HG03521 (cell line): ENCODE data around the gene GK2.

Source experiments
- ATAC-seq: cut with Tn5 transposase; IDR thresholded peaks from one replicate; pipeline ENCODE4 v1.9.1; 2021; ENCODE audit warnings: mild to moderate bottlenecking, moderate library complexity; ENCODE audit not compliant: unreplicated experiment

GK2 gene

DNA sequence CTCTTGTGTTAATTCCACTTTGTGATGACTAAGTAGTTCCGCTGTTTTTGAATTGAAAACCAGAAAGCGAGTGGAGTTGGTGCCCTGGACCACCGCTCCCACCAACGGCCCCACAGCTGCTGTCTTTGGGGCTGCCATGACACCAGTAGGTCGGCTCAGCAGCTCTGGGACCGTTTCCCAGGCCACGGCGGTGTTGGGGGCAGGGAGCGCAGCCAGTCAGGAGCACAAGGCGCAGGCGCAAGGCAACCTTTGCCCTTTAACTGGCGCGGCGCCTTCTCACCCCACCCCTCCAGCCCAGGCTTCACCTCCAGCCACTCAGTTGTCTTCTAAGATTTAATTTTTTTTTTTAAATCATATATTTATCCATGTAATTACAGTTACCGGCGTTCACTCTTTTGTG, at the start of gene GK2:
Gene GK2 (minus strand): TSS at position 166 of the 400 bp plus-strand sequence. CDS start 28 bp downstream, at position 138.
- ATAC-seq: no peak

DNA sequence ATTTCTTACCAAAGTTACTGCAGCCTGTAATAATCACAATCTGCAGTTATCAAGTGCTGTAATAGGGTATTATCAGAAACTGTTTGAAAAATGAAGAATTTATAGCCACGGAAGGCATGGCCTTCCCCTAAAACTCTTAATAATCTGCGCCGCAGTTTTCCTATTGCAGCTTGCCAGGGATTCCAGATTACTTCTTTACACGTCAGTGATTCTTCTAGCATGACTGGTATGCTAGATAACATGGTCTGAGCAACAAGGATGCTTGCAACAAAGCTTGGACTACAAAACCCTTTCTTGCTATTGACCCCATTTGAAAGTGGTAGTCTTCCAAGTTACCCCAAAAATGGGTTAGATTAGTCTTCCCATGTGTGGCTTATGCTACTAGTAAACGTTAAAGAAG, 47.2 kb upstream of the GK2 start:
- ATAC-seq: no peak

DNA sequence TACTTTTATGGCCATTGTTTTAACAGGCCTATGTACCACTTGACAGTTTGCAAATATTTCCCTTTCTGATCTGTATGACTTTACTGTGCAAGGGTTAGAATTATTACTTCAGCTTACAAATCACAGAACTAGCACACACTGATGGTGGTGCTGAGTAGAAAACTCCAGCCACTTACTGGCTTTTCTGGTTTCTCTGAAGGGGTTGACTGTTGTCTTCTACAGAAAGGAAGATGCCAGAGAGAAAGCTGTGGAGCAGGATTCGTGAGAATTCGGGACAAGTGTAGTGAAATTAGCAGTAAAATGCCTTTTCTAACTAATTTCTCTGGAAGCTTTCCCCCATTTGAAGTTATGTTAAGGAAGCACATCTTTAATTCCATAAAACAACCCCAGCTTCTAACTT, 46.6 kb upstream of the GK2 start:
- ATAC-seq: no peak

DNA sequence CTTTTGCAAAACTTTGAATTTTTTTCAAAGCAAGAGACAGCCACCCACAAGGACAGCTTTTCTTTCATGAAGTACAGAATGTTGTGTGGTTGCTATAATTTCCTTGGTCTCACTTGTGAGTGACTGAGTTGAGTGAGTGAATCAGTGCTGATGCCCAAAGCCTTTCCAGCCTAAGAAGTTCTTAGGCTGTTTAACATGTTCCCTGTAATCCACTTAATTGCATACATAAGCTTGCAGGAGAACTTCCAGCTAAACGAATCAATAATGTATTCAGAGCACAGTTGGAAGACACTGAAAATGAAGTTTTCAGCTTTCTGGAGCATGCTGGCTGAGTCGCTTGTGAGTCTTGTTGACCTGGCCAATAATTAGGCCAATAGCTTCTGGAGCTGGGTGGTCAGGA, 42.0 kb upstream of the GK2 start:
- ATAC-seq: no peak

DNA sequence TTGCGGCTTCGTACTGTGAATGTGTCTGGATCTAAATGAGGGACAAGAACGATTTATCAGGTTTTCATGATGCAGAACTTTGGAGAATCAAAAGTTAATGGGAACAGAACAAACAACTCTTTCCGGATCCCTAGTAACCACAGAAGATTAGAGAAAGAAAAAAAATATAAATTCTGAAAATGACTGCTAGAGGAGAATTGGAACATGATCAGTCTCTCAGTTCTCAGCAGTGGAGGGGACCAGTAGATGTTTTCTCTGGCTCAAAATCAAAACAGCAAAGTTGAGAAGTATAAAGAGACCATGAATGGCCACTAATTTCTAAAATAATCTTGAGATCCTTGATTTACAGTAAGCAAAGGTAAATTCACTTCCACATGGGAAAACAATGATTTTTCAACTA, 38.1 kb upstream of the GK2 start:
- ATAC-seq: no peak

DNA sequence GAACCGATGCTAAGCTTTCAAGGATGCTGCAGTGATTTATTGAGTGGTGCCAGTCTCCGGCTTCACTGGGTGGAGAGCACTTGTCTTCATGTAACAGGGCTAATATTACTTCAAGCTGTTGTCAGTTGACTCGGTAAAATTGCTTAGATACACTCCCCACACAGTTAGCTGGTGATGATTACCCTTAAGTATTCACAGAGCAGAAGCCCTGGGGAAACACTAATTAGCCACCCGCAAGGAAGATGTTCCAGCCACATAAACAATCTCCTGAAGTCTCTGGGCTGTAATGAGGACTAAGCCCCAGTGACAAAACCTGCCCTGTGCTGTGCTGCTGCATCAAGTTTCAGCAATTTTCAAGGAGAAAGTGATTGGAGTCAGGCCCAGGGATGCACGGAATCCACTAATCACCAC, 37.3 kb upstream of the GK2 start:
- no peak for ATAC-seq

DNA sequence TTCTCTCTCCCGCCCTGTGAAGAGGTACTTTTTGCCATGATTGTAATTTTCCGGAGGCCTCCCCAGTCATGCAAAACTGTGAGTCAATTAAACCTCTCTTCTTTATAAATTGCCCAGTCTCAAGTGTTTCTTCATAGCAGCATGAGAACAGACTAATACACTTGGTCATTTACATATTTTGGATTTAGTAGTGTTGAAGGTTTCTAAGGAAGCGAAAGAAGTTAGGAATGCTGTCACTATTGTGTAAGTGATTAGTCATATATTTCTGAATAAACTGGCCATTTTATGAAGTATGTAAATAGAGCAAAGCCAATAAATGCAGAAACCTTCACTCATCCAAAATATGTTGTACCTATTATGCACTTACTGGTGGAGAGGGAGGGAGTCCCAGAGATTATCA, 34.4 kb upstream of the GK2 start:
- no peak for ATAC-seq

DNA sequence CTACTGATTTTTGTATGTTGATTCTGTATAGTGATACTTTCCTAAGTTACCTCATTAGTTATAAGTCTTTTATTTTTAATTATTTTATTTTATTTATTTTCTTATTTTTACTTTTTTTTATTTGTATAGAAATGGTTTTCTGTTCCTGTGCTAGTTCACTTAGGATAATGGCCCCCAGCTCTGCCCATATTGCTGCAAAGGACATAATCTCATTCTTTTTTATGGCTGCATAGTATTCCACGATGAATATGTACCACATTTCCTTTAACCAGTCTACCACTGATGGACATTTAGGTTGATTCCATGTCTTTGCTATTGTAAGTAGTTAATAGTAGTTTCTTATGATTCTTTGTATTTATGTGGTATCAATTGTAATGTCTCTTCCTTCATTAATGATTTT, 31.5 kb upstream of the GK2 start:
- ATAC-seq: no peak

DNA sequence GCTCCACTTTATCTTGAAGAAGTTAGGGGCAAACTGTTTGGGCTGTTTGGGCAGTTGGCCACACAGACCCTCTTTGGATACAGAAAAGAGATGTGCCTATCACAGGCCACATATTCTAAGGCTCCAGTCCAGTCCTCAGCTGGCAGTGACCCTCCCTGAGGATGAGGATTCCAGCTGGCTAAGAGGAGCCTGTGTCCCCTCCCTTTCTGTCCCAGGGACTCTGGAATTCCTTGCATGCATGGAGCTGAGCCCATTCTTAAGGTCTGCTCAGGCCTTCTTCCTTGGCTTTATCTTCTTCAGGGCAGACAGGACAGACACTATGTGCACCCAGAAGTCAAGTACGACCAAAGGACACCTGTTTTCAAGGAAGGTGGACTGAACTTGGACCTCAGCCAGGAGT, 23.8 kb upstream of the GK2 start:
- ATAC-seq: no peak

DNA sequence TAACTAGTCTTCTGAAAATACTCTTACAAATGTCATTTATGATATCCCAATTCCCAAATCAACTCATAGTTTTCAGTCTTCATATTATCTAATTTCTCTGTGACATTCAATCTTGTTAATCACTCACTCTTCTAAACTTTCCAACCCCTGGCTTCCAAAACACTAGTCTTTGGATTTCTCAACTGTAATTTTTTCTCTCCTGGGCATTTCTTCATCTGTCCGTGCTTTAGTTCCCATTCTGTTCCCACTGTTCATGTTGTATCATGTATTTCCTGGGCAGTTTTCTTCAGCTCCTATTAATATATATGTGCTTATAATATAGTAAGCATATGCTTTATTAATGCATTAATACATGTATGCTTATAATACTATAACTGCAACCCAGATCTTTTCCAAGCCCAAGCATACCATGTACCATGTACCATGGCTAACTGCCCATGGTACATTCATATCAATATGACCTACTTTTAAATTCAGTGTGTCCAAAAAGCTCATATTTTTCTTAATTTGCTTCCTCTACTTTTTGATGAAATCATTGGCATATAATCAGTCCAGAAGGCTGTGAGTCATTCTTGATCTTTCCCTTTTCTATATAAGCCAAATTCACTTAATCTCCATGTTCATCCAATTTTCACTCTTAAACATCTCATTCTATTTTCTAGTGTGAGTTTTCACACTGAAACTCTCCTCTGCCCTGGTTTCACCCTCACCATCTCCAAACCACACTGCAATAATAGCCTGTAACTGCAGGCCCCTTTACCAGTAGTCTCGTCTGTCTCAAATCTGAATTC, 21.3 kb upstream of the GK2 start:
- ATAC-seq: no peak

DNA sequence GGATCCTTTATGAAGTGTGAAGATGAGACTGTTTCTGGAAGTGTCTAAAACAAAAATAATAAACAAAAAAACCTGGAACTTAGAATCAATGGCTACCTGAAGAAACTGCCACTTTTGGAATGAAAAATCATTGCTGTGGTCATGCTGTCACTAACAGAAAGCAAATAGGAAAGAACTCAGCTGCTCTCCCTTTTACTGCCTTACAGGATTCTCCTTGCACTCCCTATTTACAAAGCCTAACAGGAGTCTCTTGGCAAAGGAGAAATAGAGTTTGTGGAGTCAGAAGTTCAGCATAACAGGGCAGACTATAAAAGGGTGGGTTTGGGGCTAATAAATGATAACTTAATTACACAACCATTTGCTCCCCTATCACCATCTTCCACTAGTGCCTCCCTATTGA, 19.0 kb upstream of the GK2 start:
- ATAC-seq: no peak

DNA sequence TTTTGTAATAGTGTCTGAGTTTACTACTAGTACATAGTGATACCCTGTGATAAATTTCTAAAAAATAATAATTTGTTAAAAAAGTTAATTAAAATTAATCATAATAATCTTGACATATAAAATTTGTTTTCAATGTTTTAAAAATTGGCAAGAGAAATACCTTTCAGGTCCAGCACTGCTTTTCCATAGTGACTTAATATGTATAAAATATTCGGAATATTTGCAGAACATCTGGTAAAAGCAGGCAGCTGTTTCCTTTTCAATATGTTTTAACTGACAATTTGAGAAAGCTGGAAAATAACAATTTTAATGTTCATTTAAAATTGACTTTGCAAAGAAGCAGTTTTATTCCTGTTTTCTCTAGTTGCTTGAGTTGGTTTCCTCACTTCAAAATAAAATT, 17.6 kb upstream of the GK2 start:
- ATAC-seq: no peak

DNA sequence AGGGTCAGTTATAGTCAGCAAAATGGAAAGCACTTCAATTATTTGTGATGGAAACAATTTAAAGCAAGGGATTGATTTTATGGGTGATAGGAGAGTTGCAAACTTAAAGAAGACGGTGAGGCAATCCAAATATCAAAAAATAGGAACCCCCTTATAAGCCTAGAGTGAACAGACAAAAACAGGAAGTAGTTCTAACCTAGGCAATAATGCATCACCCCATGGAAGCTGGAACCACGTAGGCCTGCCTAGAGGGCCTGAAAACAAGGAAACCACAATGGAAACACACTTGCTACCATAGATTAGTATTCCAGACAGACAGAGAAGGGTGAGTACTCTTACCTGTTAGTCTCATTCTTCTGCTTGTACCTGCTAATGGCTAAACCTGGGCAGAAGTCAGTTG, 13.5 kb upstream of the GK2 start:
- no peak for ATAC-seq

DNA sequence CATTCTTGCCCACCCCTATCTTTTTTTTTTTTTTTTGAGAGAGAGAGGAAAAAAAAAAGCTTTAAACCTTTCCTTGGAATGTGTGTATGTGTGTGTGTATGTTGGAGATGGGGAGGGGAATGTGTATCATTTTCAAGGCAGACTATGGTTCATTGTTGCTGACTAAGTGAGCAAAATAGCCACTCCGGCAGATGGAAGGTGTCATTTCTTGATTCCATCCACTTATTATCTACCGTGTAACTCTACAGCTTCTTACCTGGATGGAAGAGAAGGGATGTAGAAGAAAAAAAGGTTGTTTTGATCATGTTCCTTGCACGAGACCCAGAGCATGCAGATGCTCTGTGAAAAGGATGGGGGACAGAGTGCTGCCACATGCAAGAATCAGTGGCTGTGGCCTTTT, 5.9 kb upstream of the GK2 start:
- no peak for ATAC-seq

DNA sequence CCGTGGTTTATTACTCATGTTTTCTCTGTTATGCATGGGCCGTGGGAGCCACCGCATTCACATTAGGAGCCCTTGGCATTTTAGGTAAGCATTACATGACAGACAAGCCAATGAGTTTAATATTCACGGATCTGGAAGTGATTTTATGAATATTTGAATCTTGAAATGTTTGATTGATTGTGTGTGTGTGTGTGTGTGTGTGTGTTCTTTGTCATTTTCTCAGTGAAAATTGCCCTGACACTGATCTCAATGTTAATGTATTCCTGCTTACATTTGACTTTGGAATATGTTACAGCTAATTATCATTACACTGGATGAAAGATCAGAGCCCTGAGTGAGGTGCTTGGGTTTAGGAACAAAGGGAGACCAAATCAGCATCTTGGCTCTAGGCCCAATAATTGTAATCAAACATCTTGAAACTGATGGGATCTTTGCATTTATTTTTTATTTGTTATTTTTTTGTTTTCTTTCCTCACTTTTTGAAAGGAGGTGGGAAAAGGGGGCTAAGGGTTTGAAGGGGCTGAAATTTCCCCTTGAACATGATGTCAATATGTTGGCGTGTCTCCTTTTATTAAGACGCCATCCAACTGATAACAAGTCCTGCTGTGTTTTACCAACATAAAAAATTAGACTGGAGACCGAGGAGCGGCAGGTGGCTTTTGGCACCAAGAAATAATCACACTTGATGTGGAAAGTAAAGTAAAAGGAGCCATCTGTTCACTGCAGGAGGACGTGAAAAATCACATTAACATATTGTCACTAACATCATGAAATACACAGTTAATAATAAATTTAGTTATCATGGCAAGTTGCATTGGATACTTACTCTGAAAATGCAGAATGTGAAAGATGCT, 5.2 kb upstream of the GK2 start:
- no peak for ATAC-seq

DNA sequence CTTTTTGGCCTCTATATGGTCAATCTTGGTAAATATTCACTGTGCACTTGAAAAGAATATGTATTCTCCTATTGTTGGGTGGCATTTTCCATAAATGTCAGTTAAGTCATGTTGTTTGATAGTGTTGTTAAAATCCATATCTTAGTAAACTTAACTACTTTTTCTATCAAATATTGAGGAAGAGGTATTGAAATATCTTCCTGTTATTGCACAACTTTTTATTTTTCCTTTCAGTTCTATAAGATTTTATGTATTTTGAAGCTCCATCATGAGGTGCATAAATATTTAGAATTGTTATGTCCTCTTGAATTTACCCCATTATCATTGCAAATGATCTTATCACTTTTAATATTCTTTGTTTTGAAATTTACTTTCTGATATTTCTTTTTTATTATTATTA, 3.4 kb downstream of the GK2 start:
- ATAC-seq: no peak

DNA sequence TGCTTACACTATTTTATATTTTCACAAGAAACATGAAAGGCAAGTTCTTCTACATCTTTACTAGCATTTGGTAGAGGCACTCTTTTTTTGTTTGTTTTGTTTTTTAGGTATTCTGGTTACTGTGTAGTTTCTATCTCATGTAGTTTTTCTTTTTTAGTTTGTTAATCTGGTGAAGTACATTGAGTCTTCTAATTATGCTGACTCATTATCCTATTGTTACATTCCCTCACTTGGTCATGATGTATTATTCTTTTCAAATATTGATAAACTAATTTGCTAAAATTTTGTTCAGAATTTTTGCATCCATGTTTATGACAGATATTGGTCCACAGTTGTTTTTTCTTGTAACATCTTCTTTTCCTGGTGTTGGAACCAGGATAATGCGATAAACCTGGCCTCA, 4.7 kb downstream of the GK2 start:
- no peak for ATAC-seq

DNA sequence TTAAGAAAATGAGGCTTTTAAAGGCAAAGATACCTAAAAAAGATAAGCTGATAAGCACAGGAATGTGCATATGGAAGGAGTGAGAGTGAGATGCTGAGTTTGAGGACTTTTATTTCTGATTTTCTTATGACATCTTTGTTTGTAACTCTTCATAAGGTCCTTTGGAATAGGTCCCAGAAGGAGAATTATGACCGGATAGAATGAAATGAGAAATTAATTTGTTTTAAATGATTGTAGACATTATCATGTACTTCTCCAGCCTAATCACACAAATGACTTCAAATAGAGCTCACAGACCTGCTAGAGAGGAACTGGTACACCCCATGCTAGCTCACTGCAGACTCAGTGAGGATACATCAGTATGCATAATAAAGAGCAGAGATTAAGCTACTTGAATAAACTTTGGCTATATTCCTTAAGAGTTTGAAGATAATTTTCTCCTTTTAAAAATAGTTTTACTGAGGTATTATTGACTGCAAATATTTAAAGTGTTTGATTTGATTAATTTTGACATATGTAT, 5.6 kb downstream of the GK2 start:
- no peak for ATAC-seq

DNA sequence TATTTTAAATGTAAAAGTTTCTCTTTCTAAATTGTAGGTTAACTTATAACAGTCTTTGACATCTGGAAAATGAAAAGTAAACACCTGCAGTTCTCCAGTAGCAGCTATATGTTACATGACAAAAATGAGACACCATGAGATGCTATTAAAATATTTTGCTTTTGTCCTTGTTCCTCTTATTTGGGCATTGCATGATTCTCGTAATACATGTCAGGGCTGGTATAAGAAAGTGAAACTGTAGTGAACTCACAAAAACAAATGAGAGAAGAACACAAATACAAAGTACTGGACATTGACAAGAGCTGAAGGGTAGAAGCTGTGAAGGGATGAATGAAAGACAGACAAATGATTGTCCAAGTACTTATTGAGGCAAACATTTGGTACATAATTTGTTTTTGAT, 9.0 kb downstream of the GK2 start:
- ATAC-seq: no peak

DNA sequence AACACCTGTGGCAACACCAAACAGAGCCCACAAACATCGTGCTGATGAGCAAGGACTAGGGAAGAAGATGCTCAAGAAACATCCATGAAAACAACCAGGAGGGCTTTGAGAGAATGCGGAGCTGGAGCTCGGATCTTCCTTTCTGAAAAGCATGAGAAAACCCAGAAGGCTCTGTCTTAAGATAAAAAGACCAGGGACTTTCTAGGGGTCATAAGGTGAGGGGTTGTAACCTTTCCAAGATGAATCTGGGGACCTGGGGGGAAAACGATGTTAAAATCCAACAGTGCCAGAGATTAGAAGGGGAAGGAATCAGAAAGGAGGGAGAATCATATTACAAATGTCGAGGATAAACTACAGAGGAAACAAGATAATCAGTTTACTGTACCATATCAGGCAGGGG, 10.1 kb downstream of the GK2 start:
- no peak for ATAC-seq

DNA sequence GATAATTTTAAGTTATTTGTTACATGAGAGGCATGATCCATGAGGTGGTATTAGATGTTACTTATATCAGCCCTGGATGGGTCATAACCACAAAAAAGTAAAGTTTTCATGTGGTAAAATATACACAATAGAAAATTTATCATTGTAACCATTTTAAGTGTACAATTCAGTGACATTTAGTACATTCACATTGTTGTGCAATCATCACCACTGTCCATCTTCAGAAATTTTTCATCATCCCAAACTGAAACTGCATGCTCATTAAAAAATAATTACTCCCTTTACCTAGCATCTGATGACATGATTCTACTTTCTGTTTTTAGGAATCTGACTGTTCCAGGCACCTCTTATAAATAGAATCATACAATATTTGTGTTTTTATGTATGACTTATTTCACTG, 11.2 kb downstream of the GK2 start:
- no peak for ATAC-seq

DNA sequence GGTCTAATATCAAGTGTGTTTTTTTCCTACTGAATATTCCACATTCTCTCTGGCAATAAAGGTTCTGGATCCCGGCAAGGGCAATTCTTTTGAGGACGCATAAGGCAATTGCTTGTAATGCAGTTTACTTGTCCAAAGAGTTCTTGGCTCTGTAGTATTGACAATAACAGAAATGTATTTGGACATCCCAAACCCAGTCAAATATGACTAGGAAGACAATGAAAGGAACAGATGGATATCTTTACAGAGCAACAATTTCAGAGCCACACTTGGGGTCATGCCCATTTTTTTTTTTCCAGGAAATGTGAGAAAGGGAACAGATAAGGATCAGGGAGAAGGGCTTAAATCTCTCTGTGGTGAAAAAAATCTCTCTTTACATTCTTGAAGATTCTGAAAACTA, 12.2 kb downstream of the GK2 start:
- ATAC-seq: no peak
